ENCODE measurements around the gene SPTA1.

Gene SPTA1

DNA sequence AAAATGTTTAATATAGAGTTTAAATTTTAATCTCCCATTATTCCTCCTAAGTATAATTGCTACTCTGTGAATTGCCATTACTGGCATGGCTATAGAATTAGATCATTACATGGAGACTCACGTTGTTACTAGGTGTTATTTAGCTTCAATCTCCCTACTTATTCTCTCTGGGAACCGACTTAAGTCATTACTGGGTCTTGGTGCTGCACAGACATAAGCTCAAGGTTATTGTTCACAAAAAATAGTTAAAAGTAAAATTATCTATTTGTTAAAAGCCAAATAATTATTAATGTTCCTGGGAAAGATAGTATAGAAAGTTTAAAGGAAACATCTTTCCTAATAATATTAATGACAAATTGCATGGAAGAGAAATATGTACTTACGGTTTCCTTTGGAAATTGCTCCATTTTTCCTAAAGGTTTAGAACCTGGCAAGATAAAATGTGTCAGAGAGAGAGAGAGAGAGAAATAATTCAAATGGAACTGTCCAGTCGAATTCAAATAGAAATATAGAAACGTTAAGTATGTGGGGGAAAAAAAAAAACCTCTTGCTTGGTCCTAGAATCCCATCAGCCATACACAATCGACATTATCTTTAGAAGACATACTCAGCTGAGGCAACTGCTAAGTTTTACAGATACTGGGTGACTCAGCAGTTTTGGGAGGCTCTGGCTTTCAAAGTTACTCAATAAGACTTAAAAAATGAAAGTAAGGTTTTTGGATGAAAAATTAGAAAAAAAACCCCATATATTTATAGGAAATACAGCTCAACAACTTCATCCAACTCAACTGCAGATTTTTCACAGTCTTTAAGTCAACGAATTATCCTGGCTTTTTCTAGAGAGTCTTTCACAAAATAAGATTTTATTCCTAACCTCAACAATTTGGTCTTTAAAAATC, at the start of gene SPTA1:
SPTA1 (minus strand) TSS at position 605 of the 899 bp plus-strand sequence; CDS start at position 407, 198 bp downstream.
- TF ChIP-seq GATA3 (IDR thresholded peaks at IDR 0.05; ENCODE audit: low read depth, low read length) (no peak), GATA2 (IDR thresholded peaks at IDR 0.05; ENCODE audit: low read depth, low read length) (no peak)

DNA sequence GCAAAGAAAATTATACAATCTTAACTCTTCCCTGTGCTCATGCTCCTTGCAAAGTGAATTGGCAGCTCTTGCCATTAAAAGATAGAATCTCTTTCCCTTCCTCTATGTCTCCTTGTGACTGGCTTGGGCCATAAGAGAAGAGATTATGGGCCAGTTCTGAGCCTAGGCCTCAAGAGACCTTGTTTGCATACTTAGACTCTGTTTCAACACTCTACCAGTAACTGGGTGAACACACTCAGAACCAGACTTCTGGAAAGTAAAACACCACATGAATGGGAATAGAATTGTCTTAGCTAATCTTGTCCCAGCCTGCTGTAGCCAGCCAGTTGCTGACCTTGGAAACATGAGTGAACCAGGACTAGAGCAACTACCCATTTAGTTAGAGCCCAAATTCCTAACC, 49.3 kb upstream of the SPTA1 start:
- TF ChIP-seq GATA3 (IDR thresholded peaks at IDR 0.05; ENCODE audit: low read depth, low read length) (no peak), GATA2 (IDR thresholded peaks at IDR 0.05; ENCODE audit: low read depth, low read length) (no peak)

DNA sequence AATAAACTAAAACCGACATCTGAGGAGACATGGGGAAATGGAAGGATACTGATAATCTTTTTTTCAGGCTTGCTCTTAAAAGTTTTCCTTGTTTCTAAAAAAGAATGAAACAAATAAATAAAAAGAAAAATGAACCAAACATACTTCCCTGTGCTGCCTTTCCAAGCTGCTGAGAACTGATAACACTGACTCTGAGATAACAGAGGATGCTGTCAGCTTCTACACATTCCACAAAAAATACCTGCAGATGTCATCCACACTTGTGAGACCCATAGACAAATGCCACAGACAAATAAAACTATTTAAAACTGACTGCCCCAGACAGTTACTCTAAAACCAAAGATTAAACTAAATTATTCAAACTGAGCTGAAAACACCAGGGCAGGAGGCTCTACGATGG, 46.0 kb upstream of the SPTA1 start:
- TF ChIP-seq GATA2 (IDR thresholded peaks at IDR 0.05; ENCODE audit: low read depth, low read length) (no peak), GATA3 (IDR thresholded peaks at IDR 0.05; ENCODE audit: low read depth, low read length) (no peak)

DNA sequence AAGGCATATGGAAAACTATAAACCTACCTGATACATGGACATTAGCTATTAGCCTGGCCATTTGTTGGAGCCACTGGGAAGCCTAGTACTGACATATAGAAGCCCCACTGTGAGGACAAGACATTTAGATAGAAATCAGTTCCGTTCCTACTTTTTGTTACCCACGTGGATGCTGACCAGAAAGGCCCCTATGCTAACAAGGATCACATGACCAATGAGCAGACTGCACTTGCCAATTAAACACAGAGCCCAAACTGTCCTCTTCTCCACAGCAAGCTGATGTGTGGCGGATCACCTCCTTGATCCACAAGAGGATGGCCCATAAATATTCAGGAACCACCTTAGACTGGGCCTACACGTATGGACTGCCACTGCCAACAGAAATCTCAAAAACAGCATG, 45.2 kb upstream of the SPTA1 start:
- TF ChIP-seq GATA3 (IDR thresholded peaks at IDR 0.05; ENCODE audit: low read depth, low read length) (no peak), GATA2 (IDR thresholded peaks at IDR 0.05; ENCODE audit: low read depth, low read length) (no peak)

DNA sequence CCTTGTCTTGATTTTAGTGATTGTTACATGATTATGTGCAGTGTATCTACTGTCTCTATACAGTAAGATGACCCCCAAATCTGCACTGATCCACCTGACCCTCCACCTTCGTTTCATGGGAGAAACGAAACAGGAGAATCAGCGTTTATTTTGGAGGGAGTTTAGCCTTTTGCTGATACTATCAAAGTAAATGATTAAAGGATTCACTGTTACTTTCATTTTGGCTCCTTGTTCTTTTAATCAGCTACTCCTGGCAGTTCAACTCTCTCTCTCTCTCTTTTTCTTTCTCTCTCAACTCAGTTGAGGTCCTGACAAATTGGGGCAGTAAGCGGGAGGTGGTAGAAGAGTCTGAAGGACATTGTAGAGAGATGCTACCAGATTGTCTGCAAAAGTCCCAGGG, 43.9 kb upstream of the SPTA1 start:
- no peak for TF ChIP-seq GATA3 (IDR thresholded peaks at IDR 0.05; ENCODE audit: low read depth, low read length)
- TF ChIP-seq GATA2 (IDR thresholded peaks at IDR 0.05; ENCODE audit: low read depth, low read length): no peak

DNA sequence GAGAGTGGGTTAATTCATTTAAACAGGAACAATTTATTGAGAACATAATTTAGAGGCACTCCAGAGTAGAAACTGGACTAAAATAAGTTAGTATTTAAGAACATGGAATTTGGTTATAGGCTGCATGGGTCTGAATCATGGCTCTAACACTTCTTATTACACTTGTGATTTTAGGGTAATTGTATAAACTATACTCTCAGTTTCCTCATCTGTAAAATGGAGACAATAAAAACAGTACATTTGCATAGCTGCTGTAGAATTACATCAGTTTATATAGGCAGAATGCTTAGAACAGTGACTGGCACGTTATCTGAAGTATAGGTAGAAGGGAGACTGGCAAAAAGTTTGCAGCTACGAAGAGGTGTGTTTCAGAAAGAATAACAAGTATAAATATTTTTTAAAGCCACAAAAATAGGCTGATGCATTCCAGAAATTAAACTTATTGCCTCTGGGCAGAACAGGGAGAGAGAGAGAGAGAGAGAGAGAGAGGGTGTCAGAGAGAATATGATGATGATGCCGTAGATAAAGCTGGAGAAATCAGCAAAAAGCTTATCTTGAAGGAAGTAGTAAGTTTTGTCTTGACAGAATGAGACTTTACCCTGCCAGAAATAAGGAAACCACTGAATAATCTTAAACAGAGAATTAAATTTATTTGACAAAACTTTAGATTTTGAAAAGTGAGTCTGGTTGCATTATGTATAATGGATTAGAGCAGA, 42.2 kb upstream of the SPTA1 start:
- TF ChIP-seq GATA3 (IDR thresholded peaks at IDR 0.05; ENCODE audit: low read depth, low read length): no peak
- TF ChIP-seq GATA2 (IDR thresholded peaks at IDR 0.05; ENCODE audit: low read depth, low read length): no peak

DNA sequence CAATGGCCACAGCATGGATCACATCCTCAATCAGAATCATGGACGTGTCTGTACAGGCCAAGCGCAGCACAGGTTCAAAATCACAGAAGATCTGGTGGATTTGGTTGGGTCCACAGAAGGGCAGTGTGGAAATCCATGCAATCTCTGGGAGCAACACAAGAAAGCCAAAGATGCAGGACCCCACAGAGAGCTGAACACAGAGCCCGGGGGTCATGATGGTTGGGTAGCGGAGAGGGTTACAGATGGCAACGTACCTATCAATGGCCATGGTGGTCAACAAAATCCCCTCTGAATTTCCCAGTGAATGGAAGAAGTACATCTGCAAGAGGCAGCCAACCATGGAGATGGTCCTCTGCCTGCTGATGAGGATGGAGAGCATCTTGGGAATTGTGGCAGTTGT, 37.9 kb upstream of the SPTA1 start:
- no peak for TF ChIP-seq GATA3 (IDR thresholded peaks at IDR 0.05; ENCODE audit: low read depth, low read length)
- no peak for TF ChIP-seq GATA2 (IDR thresholded peaks at IDR 0.05; ENCODE audit: low read depth, low read length)

DNA sequence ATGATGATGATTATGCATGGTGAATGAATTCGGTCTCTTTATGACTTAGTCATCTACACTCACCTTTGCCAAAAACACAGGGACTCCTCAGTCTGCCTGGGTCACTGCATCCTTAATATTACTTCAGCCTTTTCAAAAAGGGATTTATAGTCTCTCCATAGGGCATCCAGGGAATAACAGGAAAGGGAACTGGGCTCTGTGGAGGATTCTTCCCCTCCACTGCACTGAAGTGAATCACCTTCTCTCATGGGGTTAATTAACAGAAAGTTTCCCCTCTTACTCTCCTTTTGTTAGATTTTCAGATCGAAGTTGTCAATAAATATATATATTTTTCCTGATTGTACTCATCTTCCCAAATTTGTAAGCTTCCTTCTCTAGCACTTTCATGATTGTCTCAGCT, 34.1 kb upstream of the SPTA1 start, which contains the start of gene OR6K3:
OR6K3 (minus strand) TSS at position 101 of the 400 bp plus-strand sequence. CDS start 2,605 bp downstream, outside the sequence.
- TF ChIP-seq GATA3 (IDR thresholded peaks at IDR 0.05; ENCODE audit: low read depth, low read length) (no peak), GATA2 (IDR thresholded peaks at IDR 0.05; ENCODE audit: low read depth, low read length) (no peak)

DNA sequence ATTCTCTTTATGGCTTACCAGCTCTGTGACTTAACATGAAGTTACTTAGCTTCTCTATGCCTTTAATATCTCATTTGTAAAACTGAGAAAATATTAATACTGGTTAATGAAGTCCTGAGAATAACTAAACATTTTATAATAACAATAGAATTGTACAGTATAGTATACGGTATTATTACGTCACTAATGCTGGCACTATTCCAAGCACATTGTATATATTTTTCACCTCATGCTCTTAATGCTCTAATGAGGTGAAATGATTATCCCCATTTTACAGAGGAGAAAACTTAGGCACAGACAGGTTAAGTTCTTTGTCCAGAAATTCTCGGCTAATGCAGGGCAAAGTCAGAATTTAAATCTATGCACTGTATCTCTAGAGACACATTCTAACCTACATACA, 33.1 kb upstream of the SPTA1 start:
- TF ChIP-seq GATA2 (IDR thresholded peaks at IDR 0.05; ENCODE audit: low read depth, low read length): no peak
- TF ChIP-seq GATA3 (IDR thresholded peaks at IDR 0.05; ENCODE audit: low read depth, low read length): no peak

DNA sequence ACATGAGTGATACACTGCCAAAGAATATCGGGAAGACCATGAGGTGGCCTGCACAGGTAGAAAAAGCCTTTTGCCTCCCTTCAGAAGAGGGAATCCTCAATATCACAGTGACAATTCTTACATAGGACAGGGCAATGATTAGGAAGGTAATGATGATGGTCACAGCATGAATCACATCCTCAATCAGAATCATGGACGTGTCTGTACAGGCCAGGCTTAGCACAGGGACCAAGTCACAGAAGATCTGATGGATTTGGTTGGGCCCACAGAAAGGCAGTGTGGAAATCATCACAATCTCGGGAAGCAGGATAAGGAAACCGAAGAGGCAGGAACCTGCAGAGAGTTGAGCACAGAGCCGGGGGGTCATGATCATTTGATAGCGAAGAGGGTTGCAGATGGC, 30.8 kb upstream of the SPTA1 start:
- TF ChIP-seq GATA3 (IDR thresholded peaks at IDR 0.05; ENCODE audit: low read depth, low read length): no peak
- no peak for TF ChIP-seq GATA2 (IDR thresholded peaks at IDR 0.05; ENCODE audit: low read depth, low read length)

DNA sequence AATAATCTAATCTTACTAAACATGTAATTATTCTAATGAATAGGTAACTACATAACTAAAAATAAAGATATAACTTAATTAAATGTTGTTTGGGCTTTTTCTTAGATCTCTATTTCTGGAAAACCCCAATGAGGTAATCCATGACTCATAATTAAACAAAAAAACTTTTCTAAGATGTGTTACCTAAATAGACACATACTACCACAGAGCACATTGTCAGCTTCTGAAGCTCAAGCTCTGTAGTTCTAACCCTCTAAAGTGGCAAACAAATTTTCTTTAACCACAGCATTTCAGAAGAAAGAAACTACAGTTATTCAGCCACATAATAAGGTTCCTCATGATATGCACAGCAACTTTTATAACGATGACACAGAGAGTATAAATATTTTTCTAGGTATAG, 29.8 kb upstream of the SPTA1 start:
- TF ChIP-seq GATA2 (IDR thresholded peaks at IDR 0.05; ENCODE audit: low read depth, low read length): no peak
- TF ChIP-seq GATA3 (IDR thresholded peaks at IDR 0.05; ENCODE audit: low read depth, low read length): no peak

DNA sequence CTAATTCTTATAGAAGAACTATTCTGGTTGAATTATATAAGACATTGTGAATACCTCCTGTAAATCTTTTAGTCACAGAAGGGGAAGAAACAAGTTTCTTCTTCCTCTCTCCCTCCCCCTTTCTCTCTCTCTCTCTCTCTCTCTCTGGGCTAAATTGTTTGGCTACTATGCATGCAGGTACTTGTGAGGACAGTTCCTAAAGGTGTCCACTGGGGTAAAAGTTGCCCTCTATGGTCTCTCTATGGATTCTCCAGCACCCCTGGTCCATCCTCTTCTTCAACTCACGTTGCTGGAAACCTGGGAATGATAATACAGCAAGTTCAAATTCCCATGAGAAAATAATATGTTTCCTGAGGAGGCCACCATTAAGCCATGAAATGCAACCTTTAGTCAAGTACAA, 28.2 kb upstream of the SPTA1 start:
- TF ChIP-seq GATA3 (IDR thresholded peaks at IDR 0.05; ENCODE audit: low read depth, low read length) (no peak), GATA2 (IDR thresholded peaks at IDR 0.05; ENCODE audit: low read depth, low read length) (no peak)

DNA sequence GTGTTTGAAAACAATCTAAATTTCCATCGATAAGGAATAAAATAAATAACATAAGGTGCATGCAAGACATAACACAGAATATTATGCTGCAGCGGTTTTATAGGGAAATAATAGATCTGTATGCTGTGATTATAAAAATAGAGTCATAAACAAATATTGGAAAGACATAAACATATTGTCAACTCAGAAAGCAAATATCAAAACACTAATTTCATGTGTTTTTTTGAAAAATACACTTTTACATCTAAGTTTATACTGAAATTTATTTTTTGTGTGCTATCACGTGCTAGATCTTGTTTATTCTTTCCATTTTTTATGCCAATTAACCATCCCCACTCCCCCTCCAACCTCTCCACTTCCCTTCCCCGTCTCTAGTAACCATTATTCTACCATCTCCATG, 24.6 kb upstream of the SPTA1 start:
- no peak for TF ChIP-seq GATA3 (IDR thresholded peaks at IDR 0.05; ENCODE audit: low read depth, low read length)
- TF ChIP-seq GATA2 (IDR thresholded peaks at IDR 0.05; ENCODE audit: low read depth, low read length): no peak

DNA sequence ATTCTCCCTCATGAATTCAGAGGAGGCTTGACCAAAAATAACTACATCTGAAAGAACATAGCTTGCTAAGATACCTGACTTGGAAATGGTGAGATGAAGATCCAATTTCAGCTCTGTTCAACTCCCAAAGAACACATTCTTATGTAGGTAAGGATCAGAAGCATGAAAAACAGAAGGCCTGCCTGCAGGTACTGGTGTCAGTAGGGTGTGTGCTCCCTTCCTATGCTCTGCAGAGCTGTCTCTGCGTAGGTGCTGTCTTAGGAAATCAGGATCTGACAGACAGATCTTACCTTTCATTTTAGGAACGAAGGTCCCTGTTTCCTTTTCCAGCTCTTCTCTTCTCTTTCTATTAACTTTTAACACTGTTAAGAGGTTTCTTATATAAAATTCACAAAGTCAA, 19.6 kb upstream of the SPTA1 start:
- TF ChIP-seq GATA2 (IDR thresholded peaks at IDR 0.05; ENCODE audit: low read depth, low read length): no peak

DNA sequence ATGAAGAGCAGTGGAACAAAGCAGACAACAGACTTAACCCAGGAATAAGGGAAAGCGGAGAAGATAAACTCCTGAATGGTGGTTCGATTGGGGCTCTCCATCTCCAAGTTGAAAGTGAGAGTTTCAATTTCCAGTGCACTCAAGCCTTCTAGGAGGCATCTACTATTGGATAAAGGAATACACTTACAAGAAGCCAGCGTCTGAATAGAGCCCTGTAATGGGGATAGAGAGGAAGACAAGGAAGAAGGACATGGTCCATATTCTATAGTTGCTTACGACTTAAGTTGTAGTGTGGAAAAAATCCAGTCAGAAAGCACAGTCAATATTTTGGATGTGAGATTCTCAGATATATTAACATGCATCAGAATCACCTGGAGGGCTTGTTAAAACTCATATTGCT, 14.0 kb upstream of the SPTA1 start, which contains the start of gene OR6K2:
OR6K2 (minus strand) TSS at position 101 of the 400 bp plus-strand sequence; CDS start at position 101, 0 bp downstream.
- TF ChIP-seq GATA3 (IDR thresholded peaks at IDR 0.05; ENCODE audit: low read depth, low read length): no peak
- TF ChIP-seq GATA2 (IDR thresholded peaks at IDR 0.05; ENCODE audit: low read depth, low read length): no peak
